GM18505 (cell line): Measurements from ENCODE around the gene IFT122.
"Not testable (repeated sequence)": the region's sequence is repeated elsewhere in the genome, so short reads cannot be mapped to it uniquely, and the experiment has no call there.

ENCODE experiments used
- ATAC-seq: cut with Tn5 transposase; IDR thresholded peaks from one replicate; pipeline ENCODE4 v1.9.1; 2021; ENCODE audit not compliant: unreplicated experiment
- POLR2A ChIP-seq: IDR thresholded peaks from 4 replicates; pipeline ENCODE4 v1.6.1; 2011; ENCODE audit warnings: borderline replicate concordance; ENCODE audit not compliant: insufficient read depth, insufficient read length; ENCODE audit errors: extremely low read depth

IFT122 gene

DNA sequence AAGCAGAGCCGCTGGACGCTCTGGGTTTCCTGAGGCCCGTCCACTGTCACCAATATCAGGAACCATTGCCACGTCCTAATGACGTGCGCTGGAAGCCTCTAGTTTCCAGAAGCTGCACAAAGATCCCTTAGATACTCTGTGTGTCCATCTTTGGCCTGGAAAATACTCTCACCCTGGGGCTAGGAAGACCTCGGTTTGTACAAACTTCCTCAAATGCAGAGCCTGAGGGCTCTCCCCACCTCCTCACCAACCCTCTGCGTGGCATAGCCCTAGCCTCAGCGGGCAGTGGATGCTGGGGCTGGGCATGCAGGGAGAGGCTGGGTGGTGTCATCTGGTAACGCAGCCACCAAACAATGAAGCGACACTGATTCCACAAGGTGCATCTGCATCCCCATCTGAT, 91.7 kb downstream of the IFT122 start:
- no peak for ATAC-seq
- no peak for TF ChIP-seq POLR2A

- no peak for TF ChIP-seq POLR2A
- no peak for ATAC-seq
Observed at GRCh38 chr3:129532261-129532660, 92.2 kb downstream of the IFT122 start.

- ATAC-seq = no peak
Observed at GRCh38 chr3:129533406-129533805, 93.4 kb downstream of the IFT122 start.

DNA sequence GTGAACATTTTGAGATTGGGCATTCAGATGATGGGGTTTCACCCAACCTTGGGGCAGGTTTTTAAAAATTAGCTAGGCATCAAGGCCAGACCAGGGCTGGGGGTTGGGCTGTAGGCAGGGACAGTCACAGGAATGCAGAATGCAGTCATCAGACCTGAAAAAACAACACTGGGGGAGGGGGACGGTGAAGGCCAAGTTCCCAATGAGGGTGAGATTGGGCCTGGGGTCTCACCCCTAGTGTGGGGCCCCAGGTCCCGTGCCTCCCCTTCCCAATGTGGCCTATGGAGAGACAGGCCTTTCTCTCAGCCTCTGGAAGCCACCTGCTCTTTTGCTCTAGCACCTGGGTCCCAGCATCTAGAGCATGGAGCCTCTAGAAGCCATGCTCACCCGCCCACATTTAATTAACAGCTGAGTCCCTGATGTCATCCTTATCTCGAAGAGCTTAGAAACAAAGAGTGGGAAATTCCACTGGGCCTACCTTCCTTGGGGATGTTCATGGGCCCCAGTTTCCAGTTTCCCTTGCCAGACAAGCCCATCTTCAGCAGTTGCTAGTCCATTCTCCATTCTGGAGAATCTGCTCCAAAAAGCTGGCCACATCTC, 94.5 kb downstream of the IFT122 start:
- TF ChIP-seq POLR2A = no peak
- no peak for ATAC-seq

More at GRCh38 chr3:129533406-129533805, 93.4 kb downstream of the IFT122 start:
- TF ChIP-seq POLR2A = no peak

DNA sequence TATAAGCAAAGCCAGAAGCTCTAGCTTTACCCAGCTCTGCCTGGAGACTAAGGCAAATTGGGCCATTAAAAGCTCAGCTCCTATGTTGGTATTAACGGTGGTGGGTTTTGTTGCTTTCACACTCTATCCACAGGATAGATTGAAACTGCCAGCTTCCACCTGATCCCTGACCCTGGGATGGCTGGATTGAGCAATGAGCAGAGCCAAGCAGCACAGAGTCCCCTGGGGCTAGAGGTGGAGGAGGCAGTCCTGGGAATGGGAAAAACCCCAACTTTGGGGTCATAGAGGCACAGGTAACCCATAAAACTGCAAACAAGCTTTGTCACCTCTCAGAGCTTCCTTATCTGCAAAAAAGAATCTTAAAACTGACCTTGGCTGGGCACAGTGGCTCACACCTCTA, 95.1 kb downstream of the IFT122 start:
- TF ChIP-seq POLR2A = no peak

DNA sequence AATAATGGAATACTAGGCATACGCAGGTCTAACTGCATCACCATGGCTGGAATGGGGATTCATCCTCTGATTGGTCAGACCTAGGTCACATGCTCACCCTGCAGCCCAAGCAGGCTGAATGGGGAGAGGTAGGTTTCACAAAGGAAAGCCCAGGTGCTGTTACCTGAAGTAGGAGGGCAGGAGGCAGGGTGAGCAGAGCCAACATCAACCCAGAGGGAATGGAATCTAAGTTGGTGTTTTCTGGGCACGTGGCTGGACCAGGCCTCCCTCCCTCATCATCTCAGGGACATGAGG, 96.3 kb downstream of the IFT122 start:
- no peak for ATAC-seq
- no peak for TF ChIP-seq POLR2A

More for the DNA sequence above, 95.1 kb downstream of the IFT122 start:
- ATAC-seq = no peak

- no peak for ATAC-seq
- no peak for TF ChIP-seq POLR2A
Observed at GRCh38 chr3:129536804-129537203, 96.8 kb downstream of the IFT122 start.

- ATAC-seq = no peak
- TF ChIP-seq POLR2A = no peak
Observed at GRCh38 chr3:129539206-129539605, 99.2 kb downstream of the IFT122 start.

DNA sequence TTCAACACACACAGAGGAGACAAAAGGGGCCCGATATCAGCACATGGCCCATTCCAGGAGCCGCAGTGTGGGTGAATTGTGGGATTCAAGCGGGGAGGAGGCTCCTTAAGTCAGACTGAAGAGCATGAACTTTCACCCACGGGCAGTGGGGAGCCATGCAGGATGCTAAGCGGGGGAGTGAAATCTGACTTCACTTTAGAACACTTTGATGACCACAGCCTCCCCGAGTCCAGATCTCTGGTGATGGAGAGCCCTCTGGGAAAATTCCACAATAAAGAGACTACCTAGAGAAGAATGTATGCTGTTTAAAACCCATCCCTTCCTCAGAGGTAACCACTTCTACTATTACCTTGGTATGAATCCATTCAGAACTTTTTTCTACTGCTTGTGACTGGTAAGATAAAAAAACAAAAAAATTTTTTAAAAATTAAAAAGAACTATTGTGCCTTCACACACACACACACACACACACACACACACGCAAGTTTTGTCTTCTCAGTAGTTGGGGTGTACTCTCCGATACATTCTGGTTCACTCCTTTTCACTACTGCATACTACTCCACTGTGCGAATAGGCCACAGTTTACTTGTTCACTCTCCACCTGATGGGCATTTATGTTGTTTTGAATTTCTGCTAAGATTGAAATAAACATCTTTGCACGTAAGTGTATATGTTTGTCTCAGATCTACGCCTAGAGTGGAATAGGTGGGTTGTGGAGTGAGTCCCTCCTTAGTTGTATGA, 100.9 kb downstream of the IFT122 start:
- no peak for ATAC-seq
- TF ChIP-seq POLR2A = no peak

DNA sequence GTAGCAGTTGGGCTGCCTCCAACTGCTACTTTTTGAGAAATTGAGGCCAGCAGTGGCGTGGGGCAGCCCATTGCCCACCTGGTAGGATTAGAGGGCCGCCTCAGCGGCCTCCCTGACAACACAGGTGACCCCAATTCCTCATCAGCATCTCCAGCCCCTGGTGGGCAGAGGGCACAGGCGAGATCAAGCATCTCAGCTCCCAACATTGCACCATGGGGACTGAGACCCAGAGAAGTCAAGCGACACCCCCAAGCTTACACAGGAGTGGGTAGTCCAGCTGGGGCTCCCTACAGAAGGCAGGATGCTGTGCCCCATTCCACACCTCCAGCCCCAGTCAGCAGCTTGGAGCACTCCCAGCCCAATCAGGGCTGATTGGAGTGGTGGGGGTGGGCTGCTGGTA, 102.7 kb downstream of the IFT122 start:
- TF ChIP-seq POLR2A = no peak
- ATAC-seq = no peak

DNA sequence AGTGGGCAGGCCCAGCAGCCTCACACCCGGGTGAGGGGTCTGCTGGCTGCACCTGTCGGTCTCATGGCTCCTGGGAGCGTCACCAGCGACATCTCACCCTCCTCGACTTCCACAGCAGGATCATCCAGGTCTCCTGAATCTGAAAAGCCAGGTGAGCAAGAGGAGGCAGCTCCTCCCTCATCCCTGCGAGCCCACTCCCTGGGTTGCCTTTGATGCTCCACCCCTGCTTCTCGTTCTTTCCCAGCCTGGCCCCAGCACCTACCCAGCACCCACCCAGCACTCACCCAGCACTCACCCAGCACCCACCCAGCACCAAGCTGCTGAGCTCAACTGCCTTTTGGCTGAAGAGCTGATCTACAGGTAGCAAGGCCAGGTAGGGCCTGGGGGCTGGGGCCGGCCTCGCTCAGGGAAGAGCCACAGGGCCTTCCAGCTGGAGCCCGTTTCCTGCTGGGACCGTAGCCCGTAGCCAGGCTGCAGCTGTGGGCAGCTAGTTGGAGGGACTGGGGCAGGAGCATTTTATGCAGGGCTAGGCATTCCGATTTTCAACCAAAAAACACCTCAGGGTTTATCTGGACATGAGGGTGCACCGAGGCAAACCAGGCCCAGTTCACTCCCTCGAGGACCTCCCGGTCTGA, 103.2 kb downstream of the IFT122 start, which contains the start of gene H1-8:
H1-8 (plus strand) TSS at position 20 of the 635 bp plus-strand sequence; CDS start at position 64, 44 bp downstream.
- no peak for TF ChIP-seq POLR2A
- ATAC-seq = no peak

- ATAC-seq = no peak
- TF ChIP-seq POLR2A = no peak
Observed at GRCh38 chr3:129543999-129544398, 104.0 kb downstream of the IFT122 start.

DNA sequence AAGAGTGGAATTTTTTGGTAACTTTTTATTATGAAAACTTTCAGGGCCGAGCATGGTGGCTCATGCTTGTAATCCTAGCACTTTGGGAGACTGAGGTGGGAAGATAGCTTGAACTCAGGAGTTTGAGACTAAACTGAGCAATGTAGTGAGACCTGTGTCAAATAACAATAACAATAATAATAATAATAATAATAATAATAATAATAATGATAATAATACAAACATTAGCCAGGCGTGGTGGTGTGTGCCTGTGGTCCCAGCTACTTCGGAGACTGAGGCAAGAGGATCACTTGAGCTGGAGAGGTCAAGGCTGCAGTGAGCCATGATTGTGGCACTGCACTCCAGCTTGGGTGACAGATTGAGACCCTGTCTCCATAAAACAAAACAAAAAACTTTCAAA, 105.9 kb downstream of the IFT122 start:
- not testable (repeated sequence) for ATAC-seq

DNA sequence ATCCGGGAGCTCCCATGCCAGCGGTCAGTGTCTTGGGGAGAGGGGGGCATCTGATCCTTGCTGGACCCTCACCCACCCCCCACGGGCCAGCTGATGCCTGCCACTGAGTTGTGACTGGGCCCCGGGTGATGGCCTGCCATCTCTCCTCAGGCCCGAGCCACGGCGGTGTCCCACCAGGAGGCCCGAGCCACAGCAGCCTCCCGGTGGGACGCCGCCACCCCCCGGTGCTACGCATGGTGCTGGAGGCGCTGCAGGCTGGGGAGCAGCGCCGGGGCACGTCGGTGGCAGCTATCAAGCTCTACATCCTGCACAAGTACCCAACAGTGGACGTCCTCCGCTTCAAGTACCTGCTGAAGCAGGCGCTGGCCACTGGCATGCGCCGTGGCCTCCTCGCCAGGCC, 107.2 kb downstream of the IFT122 start:
- ATAC-seq = no peak
- no peak for TF ChIP-seq POLR2A
